HepG2 (cell line): ENCODE results near the gene RIPOR1. TPM values are rescaled to one million over a fixed set of nuclear protein-coding genes. Genes with fewer than 3 reads are reported as not detected.

Experiments used
- ASH2L ChIP-seq: fragments of 300-600, 200-600 bp; sonication (generic); IDR thresholded peaks from 2 replicates; pipeline ENCODE4 v1.7.0; 2017; ENCODE audit warnings: low read depth, mild to moderate bottlenecking, moderate library complexity, mixed read lengths, low read length; ENCODE audit not compliant: insufficient read length
- CTCF ChIP-seq: sonication (generic); formaldehyde crosslinking; IDR thresholded peaks from 2 replicates; pipeline ENCODE4 v1.5.0; 2020; ENCODE audit warnings: mild to moderate bottlenecking, missing genetic modification reagents, moderate library complexity
- E2F5 ChIP-seq: sonication (generic); formaldehyde crosslinking; conservative IDR thresholded peaks from 2 replicates; pipeline ENCODE4 v1.4.0; 2020; ENCODE audit warnings: missing genetic modification reagents
- ESRRA ChIP-seq: sonication (generic); formaldehyde crosslinking; IDR thresholded peaks from 2 replicates; pipeline ENCODE4 v1.5.1; 2020; ENCODE audit warnings: mild to moderate bottlenecking, low read depth, missing genetic modification reagents
- MLXIP ChIP-seq: sonication (generic); formaldehyde crosslinking; IDR thresholded peaks from 2 replicates; pipeline ENCODE4 v1.9.0; 2021; ENCODE audit warnings: missing genetic modification reagents, borderline replicate concordance
- SSRP1 ChIP-seq: IDR thresholded peaks from 2 replicates; pipeline ENCODE4 v1.6.1; 2016; ENCODE audit warnings: control low read depth
- STAG1 ChIP-seq: sonication (generic); formaldehyde crosslinking; IDR thresholded peaks from 2 replicates; pipeline ENCODE4 v1.4.0; 2020; ENCODE audit warnings: missing genetic modification reagents
- TIGD3 ChIP-seq: sonication (generic); formaldehyde crosslinking; IDR thresholded peaks from 2 replicates; pipeline ENCODE4 v1.5.1; 2020; ENCODE audit warnings: mild to moderate bottlenecking, missing genetic modification reagents, borderline replicate concordance
- ZBTB39 ChIP-seq: sonication (generic); formaldehyde crosslinking; IDR thresholded peaks from 2 replicates; pipeline ENCODE4 v1.5.0; 2020; ENCODE audit warnings: missing genetic modification reagents
- ZKSCAN8 ChIP-seq: IDR thresholded peaks from 2 replicates; pipeline ENCODE4 v1.6.1; 2016; ENCODE audit warnings: borderline replicate concordance, missing genetic modification reagents, missing compliant biosample characterization
- ZNF33A ChIP-seq: sonication (generic); formaldehyde crosslinking; IDR thresholded peaks from 2 replicates; pipeline ENCODE4 v1.5.1; 2020; ENCODE audit warnings: missing genetic modification reagents, mild to moderate bottlenecking, moderate library complexity, borderline replicate concordance
- ZNF44 ChIP-seq: sonication (generic); formaldehyde crosslinking; IDR thresholded peaks from 2 replicates; pipeline ENCODE4 v1.5.1; 2020; ENCODE audit warnings: mild to moderate bottlenecking, missing genetic modification reagents
- ZNF543 ChIP-seq: sonication (generic); formaldehyde crosslinking; IDR thresholded peaks from 2 replicates; pipeline ENCODE4 v1.4.0; 2020; ENCODE audit warnings: mild to moderate bottlenecking, missing genetic modification reagents
- ZNF775 ChIP-seq: sonication (generic); formaldehyde crosslinking; IDR thresholded peaks from 2 replicates; pipeline ENCODE4 v1.4.0; 2020; ENCODE audit warnings: missing genetic modification reagents, mild to moderate bottlenecking, moderate library complexity, borderline replicate concordance
- ZNF839 ChIP-seq: sonication (generic); formaldehyde crosslinking; IDR thresholded peaks from 2 replicates; pipeline ENCODE4 v1.4.0; 2020; ENCODE audit warnings: missing genetic modification reagents, mild to moderate bottlenecking, borderline replicate concordance
- polyA plus RNA-seq, 8 experiments: library from polyadenylated mRNA; depleted of rRNA in 3 of 8; stranded (reverse) in 7 of 8; unstranded in 1 of 8; fragments of >200 nt; fragmentation: Illumina TruSeq in 4 of 8; extraction: Trizol in 4 of 8; gene quantifications; 2 replicates each; pipeline versions ENCODE4 v1.2.1 to v1.2.3, GENCODE V29; 2011 to 2016; ENCODE audit warnings: low read depth in 4 of 8, missing spikeins in 1 of 8, mixed read lengths in 1 of 8; ENCODE audit not compliant: insufficient read depth in 1 of 8
- total RNA-seq, 5 experiments: library from RNA; depleted of rRNA; stranded (reverse); fragments of >200 nt; fragmentation: Illumina TruSeq; extraction: Trizol; gene quantifications; 2 replicates each; pipeline ENCODE4 v1.2.3, GENCODE V29; 2016; ENCODE audit warnings: low read depth in 1 of 5

The RIPOR1 gene
- total and polyA plus RNA-seq, 2 of the 13 experiments (the other 11 are each of a cell fraction or from before 2014, with no cell fraction given): 4.6 to 8.1 TPM

- TF ChIP-seq ZBTB39 (CRISPR knock-in tag) (0 out of 2 replicates have a peak, but pooled peaks have one; percentile 53), ZNF44 (CRISPR knock-in tag) (peak; percentile 27; the same call in 1 of the 2 replicates), ZNF775 (CRISPR knock-in tag) (no peak), MLXIP (peak; percentile 52; the same call in 1 of the 2 replicates), SSRP1 (CRISPR knock-in tag) (no peak), CTCF (CRISPR knock-in tag) (peak; percentile 64), ASH2L (peak; percentile 72), TIGD3 (no peak), E2F5 (0 out of 2 replicates have a peak, but pooled peaks have one; percentile 3), STAG1 (CRISPR knock-in tag) (0 out of 2 replicates have a peak, but pooled peaks have one; percentile 16), ESRRA (no peak), ZNF839 (0 out of 2 replicates have a peak, but pooled peaks have one; percentile 30), ZKSCAN8 (CRISPR knock-in tag) (no peak), ZNF33A (no peak), ZNF543 (CRISPR knock-in tag) (no peak)
Observed at GRCh38 chr16:67562918-67563707, 34.5 kb downstream of the RIPOR1 start (continued).
